GM11168 (cell line): ENCODE measurements around the gene ETS2.
"Not testable (repeated sequence)": the region's sequence is repeated elsewhere in the genome, so short reads cannot be mapped to it uniquely, and the experiment has no call there.

ENCODE experiments used
- in situ Hi-C: fragments of 300-500 bp; cut with MboI; formaldehyde crosslinking; loops from one replicate; pipeline ENCODE4 v1.12.0; 2022; ENCODE audit warnings: low sequenced_read_pairs; ENCODE audit not compliant: unreplicated experiment

The ETS2 gene

GRCh38 chr21:38814126-38815059 lies 8.7 kb downstream of the ETS2 start:
- in situ Hi-C loops, result no loop called here

GRCh38 chr21:38815060-38815405 lies 9.3 kb downstream of the ETS2 start:
- in situ Hi-C loops, result no loop called here

GRCh38 chr21:38816400-38816977 lies 10.8 kb downstream of the ETS2 start:
- in situ Hi-C loops, result no loop called here

GRCh38 chr21:38817371-38818324 lies 11.9 kb downstream of the ETS2 start:
- in situ Hi-C loops, result no loop called here

GRCh38 chr21:38818325-38818723 lies 12.6 kb downstream of the ETS2 start:
- in situ Hi-C loops, result no loop called here

- in situ Hi-C loops, result no loop called here
Measured at GRCh38 chr21:38819051-38819718, 13.5 kb downstream of the ETS2 start.

GRCh38 chr21:38819719-38820159 lies 14.0 kb downstream of the ETS2 start:
- in situ Hi-C loops, result no loop called here

- in situ Hi-C loops, result no loop called here
Measured at GRCh38 chr21:38820471-38821239, 14.9 kb downstream of the ETS2 start.

- in situ Hi-C loops, result no loop called here
Measured at GRCh38 chr21:38821248-38821647, 15.5 kb downstream of the ETS2 start.

- in situ Hi-C loops, result no loop called here
Measured at GRCh38 chr21:38821959-38822682, 16.4 kb downstream of the ETS2 start.

- in situ Hi-C loops, result no loop called here
Measured at GRCh38 chr21:38822778-38823238, 17.1 kb downstream of the ETS2 start.

GRCh38 chr21:38823737-38824123 lies 18.0 kb downstream of the ETS2 start:
- in situ Hi-C loops, result no loop called here

GRCh38 chr21:38824124-38824822 lies 18.5 kb downstream of the ETS2 start:
- in situ Hi-C loops, result no loop called here

- in situ Hi-C loops, result no loop called here
Measured at GRCh38 chr21:38825269-38825668, 19.5 kb downstream of the ETS2 start.

GRCh38 chr21:38825921-38826320 lies 20.2 kb downstream of the ETS2 start:
- in situ Hi-C loops, result no loop called here

GRCh38 chr21:38828111-38828510 lies 22.4 kb downstream of the ETS2 start:
- in situ Hi-C loops, result not testable (repeated sequence)

GRCh38 chr21:38830671-38831525 lies 25.2 kb downstream of the ETS2 start:
- in situ Hi-C loops, result no loop called here
